Measurements from ENCODE around the gene ADGRF5. TPM values are rescaled to one million over a fixed set of nuclear protein-coding genes. Genes with fewer than 3 reads are reported as not detected.

Gene ADGRF5, protein sequence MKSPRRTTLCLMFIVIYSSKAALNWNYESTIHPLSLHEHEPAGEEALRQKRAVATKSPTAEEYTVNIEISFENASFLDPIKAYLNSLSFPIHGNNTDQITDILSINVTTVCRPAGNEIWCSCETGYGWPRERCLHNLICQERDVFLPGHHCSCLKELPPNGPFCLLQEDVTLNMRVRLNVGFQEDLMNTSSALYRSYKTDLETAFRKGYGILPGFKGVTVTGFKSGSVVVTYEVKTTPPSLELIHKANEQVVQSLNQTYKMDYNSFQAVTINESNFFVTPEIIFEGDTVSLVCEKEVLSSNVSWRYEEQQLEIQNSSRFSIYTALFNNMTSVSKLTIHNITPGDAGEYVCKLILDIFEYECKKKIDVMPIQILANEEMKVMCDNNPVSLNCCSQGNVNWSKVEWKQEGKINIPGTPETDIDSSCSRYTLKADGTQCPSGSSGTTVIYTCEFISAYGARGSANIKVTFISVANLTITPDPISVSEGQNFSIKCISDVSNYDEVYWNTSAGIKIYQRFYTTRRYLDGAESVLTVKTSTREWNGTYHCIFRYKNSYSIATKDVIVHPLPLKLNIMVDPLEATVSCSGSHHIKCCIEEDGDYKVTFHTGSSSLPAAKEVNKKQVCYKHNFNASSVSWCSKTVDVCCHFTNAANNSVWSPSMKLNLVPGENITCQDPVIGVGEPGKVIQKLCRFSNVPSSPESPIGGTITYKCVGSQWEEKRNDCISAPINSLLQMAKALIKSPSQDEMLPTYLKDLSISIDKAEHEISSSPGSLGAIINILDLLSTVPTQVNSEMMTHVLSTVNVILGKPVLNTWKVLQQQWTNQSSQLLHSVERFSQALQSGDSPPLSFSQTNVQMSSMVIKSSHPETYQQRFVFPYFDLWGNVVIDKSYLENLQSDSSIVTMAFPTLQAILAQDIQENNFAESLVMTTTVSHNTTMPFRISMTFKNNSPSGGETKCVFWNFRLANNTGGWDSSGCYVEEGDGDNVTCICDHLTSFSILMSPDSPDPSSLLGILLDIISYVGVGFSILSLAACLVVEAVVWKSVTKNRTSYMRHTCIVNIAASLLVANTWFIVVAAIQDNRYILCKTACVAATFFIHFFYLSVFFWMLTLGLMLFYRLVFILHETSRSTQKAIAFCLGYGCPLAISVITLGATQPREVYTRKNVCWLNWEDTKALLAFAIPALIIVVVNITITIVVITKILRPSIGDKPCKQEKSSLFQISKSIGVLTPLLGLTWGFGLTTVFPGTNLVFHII (N-terminal part only)
- total RNA-seq: 39.9 TPM

DNA sequence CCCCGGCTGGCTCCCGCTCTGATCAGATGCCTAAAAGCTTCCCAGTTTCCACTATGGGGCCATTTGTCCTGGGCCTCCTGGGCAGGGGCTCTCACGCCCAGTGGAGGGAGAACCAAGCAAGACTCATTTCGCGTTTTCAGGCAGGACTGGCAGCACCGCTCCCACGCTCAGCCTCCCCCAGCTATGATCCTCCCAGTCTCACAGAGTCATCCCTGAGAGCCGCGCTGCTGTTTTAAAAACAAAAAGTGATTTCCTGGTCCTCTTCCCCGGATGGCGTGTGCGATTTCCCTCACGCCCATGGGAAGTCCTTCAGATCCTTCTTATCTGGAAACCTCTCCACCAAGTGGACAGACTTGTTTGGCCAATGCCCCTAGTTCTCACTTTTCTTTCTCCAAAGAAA, at the start of gene ADGRF5:
ADGRF5 (minus strand) TSS at position 208 of the 400 bp plus-strand sequence. CDS start 15,176 bp downstream, outside the sequence.
- DNase-seq: no peak

DNA sequence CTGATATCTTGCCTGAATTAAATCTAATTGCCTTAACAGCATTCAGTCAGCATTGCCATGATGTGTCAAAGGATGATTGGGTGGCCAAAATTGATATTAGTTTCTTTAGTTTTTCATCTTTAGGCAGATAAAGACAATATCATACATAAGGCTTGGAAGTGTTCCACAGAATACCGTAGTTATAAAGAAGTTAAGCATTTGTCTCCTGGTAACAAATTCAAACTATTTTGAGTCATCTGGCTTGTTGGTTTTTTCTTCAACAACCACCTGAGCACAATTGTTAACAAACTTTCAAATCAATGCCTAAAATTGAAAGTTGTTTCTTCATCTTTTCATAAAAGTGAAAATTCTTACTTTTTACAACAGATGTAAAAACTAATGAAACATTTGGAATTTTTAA, 47.5 kb upstream of the ADGRF5 start:
- DNase-seq: no peak

DNA sequence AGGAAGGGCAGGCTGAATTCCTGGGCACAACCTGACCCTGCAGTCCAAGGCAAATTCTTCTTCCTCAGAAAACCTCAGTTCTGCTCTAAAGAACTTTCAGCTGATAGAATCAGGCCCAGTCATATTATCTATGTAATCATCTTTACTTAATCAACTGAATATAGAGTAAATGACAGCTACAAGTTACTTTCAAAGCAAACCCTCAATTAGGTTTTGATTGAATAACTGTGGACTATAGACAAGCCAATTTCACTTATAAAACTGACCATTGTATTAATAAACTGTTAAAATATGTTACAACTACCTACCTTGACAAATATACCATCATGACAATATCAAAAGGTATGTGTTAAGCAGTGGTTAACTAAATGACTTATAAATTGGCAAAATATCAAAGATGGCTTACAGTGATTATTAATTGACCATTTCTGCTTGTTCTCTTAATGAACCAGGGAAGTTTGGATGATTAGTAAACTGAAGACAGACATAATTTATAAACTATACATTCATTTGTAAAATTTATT, 46.1 kb upstream of the ADGRF5 start:
- no peak for DNase-seq

DNA sequence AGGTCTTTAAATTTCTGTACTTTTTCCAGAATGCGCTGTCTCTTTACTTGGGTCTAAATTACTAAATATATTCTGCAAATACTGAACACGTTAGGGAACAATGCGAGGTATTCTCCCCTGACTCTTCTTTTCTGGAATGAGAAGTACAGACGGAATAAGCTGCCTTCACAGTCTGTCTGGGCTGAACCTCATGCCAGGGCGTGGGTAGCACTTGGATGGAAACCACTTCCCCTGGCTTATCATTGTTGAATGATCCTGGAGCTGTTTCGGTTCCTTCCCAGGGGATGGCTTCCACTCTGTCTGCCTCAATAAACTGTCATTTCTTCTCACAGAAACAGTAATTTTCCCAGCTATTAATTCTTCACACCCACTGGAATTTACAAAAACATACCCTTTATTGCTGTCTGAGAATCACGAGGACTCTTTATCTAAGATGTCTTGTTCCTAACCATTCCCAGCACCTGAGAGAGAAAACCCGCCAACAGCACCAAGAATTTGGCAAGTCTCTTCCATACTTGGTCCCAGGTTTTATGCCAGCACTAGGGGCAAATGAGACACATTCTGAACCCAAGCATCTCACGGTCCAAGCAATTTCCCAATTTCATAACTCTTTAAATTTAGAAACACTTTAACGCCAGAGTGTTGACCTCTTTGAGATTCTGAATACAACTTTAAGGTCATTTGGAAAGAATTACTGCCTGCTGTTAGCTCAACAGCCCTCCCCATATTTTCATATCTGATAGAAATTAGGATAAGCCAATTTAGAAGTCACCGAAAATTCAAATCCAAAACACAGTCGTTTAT, 43.2 kb upstream of the ADGRF5 start:
- no peak for DNase-seq

DNA sequence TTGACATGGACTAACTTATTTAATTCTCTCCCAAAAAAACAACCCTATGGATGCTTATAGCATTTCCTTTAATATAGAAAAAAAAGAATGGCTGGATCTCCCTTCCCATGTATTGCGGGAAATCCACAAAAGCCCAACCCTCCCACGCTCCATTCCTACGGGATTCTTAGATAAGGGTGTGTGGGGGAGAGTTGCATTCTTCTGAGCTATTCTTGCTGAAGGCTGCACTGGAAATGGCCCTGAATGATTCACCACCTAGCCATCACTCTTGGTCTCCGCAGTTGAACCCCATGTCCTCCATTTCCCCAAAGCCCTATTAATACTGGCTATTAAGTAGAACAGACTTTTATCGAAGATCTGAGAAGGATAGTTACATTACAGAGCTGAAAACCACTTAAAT, 41.9 kb upstream of the ADGRF5 start:
- no peak for DNase-seq

DNA sequence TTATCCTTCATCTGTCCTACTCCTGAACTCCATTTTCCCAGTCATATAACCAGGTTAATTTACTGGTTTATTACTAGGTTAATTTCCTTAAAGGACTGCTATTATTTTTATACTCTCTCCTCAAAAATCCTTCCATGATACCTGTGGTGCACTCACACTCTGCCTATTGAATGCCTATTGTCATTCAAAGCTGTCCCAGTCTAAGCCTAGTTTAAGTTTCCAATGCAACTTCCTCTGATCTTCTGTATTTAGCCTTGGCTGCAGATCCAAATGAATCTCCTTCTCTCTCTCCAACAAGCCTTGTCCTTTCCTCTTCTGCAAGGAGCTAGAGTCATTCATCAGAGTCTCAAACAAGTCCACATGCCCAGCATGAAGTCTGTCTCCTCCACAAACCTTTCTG, 41.3 kb upstream of the ADGRF5 start:
- DNase-seq: no peak

GRCh38 chr6:46961711-46962110, 40.0 kb upstream of the ADGRF5 start:
- DNase-seq: no peak

DNA sequence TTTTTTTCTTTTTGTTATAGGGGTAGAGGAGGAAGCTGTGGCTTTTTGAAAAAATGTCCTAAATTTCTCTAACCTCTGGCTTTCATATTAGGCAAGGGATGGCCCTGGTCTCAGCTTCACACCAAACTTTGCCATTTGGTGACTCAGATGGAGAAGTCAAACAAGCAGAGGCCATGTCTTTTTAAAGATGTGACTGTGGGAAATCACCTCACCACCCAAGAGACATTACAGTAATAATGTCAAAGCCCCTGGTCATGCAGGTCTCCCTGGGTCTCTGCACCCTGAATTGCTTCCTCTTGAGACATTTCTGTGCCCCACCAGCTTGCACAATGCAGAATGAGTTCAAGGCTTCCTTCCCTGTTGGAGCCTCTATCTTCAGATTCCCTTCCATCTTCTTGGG, 39.5 kb upstream of the ADGRF5 start:
- DNase-seq: no peak

GRCh38 chr6:46959419-46959818, 37.7 kb upstream of the ADGRF5 start:
- DNase-seq: no peak

- DNase-seq: no peak
Measured at GRCh38 chr6:46956409-46956808, 34.7 kb upstream of the ADGRF5 start.

DNA sequence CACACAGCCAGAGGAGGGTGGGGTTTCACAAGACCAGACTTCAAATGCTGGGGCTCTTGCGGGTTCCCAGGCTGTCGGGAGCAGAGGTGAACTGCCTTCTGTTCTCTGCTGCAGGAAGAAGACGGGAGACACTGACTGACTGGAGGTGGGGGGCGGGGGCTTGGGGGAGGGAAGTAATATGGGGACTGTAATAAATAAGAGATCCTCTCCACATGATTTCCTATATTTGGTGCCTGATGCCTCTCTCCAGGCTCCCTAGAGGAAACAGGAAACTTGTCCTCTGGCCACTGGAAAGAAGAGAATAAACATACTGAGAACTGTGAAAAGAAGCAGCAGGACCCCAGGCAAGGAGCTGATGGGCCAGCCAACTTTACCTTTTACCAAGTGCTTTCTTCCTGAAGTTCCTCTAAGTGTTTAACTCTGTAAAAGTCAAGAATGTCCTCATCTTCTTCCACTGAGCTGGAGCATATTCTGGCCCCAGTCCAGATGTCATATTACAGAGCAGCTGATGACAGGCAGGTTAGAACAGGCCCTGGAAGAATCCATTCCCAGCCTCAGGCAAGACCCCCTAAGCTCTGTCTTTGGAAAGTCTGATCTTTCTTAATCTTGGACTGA, 33.2 kb upstream of the ADGRF5 start:
- peak; percentile 73 for DNase-seq

- DNase-seq: no peak
Measured at GRCh38 chr6:46953921-46954320, 32.2 kb upstream of the ADGRF5 start.

GRCh38 chr6:46949632-46950280, 28.0 kb upstream of the ADGRF5 start:
- DNase-seq: no peak

- DNase-seq: peak; percentile 22
Measured at GRCh38 chr6:46948699-46949098, 27.0 kb upstream of the ADGRF5 start.

DNA sequence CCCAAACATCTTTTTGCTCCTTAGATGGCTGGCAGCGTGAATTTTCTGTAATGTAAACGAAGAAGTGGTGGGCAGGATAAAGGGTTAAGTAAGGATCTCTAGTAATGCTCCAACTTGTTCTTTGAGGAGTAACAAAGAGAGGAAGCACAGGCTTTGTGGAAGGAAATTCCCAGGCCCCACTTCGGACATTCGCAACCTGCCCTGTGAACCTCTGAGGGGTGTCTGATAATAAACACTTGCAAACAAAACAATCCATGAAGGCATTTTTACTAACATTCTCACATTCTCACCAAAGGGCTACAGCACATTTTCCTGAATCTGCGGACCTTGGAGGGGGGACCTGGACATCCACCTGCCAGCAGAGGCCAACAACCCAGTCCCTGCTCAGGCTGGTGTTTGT, 25.8 kb upstream of the ADGRF5 start:
- no peak for DNase-seq

GRCh38 chr6:46940433-46941226, 18.9 kb upstream of the ADGRF5 start:
- no peak for DNase-seq

GRCh38 chr6:46937642-46938041, 15.9 kb upstream of the ADGRF5 start:
- DNase-seq: no peak

- no peak for DNase-seq
Measured at GRCh38 chr6:46935687-46936086, 13.9 kb upstream of the ADGRF5 start.

- DNase-seq: no peak
Measured at GRCh38 chr6:46933751-46934150, 12.0 kb upstream of the ADGRF5 start.

All from tongue (tissue), 2 donors.